Measurements from ENCODE around the gene CMTM8. TPM values are rescaled to one million over a fixed set of nuclear protein-coding genes. Genes with fewer than 3 reads are reported as not detected.

Gene CMTM8
- total and polyA plus RNA-seq, 2 donors (not counting 1 experiment from before 2014, with no cell fraction given) = under 0.01 to 0.50 TPM

GRCh38 chr3:32321095-32321790 lies 82.8 kb downstream of the CMTM8 start:
- no peaks in the 10 kb centered on the region for H4K20me1 ChIP-seq (ENCODE audit: control insufficient read depth, extremely low read depth, insufficient read depth, low read length)
- TF ChIP-seq CTCF (conservative IDR thresholded peaks at IDR 0.05 in 1 of 2, IDR thresholded peaks at IDR 0.05 in 1 of 2; ENCODE audit: low read depth in 1 of 2, low read length in 2 of 2) (no peak), EZH2 (IDR thresholded peaks at IDR 0.05; ENCODE audit: low read length, missing control alignments) (no peak)
- H3K27ac ChIP-seq (ENCODE audit: insufficient read depth, low read length) = no peak overlapping the region
- H3K9ac ChIP-seq (ENCODE audit: insufficient read depth, low read length) = no peak overlapping the region
- H3K4me3 ChIP-seq (replicated peaks in 1 of 4; ENCODE audit: control extremely low read depth in 1 of 4, insufficient read depth in 1 of 4, low read depth in 3 of 4, low read length in 4 of 4) = no peak overlapping the region
- H3K27me3 ChIP-seq (ENCODE audit: control insufficient read depth, insufficient read depth, low read length) = peaks cover 3% of the 10 kb centered on the region
- H3K79me2 ChIP-seq (ENCODE audit: control insufficient read depth, insufficient read depth, low read length) = no peaks in the 10 kb centered on the region
- H3K36me3 ChIP-seq (ENCODE audit: control insufficient read depth, insufficient read depth, low read length) = no peaks in the 10 kb centered on the region
- DNase-seq (ENCODE audit: low read depth in 2 of 2) = no peak
- no peak overlapping the region for H3K4me2 ChIP-seq (ENCODE audit: extremely low read depth, insufficient read depth, low read length)
- no peaks in the 10 kb centered on the region for H3K9me3 ChIP-seq (ENCODE audit: control insufficient read depth, insufficient read depth, low read depth, low read length)
- no peaks in the 10 kb centered on the region for H3K4me1 ChIP-seq (ENCODE audit: control insufficient read depth, extremely low read depth, insufficient read depth, low read length)
- no peak overlapping the region for H2AFZ ChIP-seq (ENCODE audit: low read length)

- Histone ChIP-seq H3K9me3 (ENCODE audit: control insufficient read depth, insufficient read depth, low read depth, low read length) (no peaks in the 10 kb centered on the region), H4K20me1 (ENCODE audit: control insufficient read depth, extremely low read depth, insufficient read depth, low read length) (no peaks in the 10 kb centered on the region), H3K27me3 (ENCODE audit: control insufficient read depth, insufficient read depth, low read length) (peaks cover 3% of the 10 kb centered on the region), H3K36me3 (ENCODE audit: control insufficient read depth, insufficient read depth, low read length) (no peaks in the 10 kb centered on the region), H2AFZ (ENCODE audit: low read length) (no peak overlapping the region), H3K4me1 (ENCODE audit: control insufficient read depth, extremely low read depth, insufficient read depth, low read length) (no peaks in the 10 kb centered on the region), H3K4me3 (replicated peaks in 1 of 4; ENCODE audit: control extremely low read depth in 1 of 4, insufficient read depth in 1 of 4, low read depth in 3 of 4, low read length in 4 of 4) (no peak overlapping the region), H3K9ac (ENCODE audit: insufficient read depth, low read length) (no peak overlapping the region), H3K79me2 (ENCODE audit: control insufficient read depth, insufficient read depth, low read length) (no peaks in the 10 kb centered on the region), H3K4me2 (ENCODE audit: extremely low read depth, insufficient read depth, low read length) (no peak overlapping the region), H3K27ac (ENCODE audit: insufficient read depth, low read length) (no peak overlapping the region)
- DNase-seq (ENCODE audit: low read depth in 2 of 2) = no peak
- TF ChIP-seq CTCF (conservative IDR thresholded peaks at IDR 0.05 in 1 of 2, IDR thresholded peaks at IDR 0.05 in 1 of 2; ENCODE audit: low read depth in 1 of 2, low read length in 2 of 2) (no peak), EZH2 (IDR thresholded peaks at IDR 0.05; ENCODE audit: low read length, missing control alignments) (no peak)
Measured at GRCh38 chr3:32322311-32322710, 83.8 kb downstream of the CMTM8 start.

- Histone ChIP-seq H3K36me3 (ENCODE audit: control insufficient read depth, insufficient read depth, low read length) (no peaks in the 10 kb centered on the region), H3K4me2 (ENCODE audit: extremely low read depth, insufficient read depth, low read length) (no peak overlapping the region), H3K27me3 (ENCODE audit: control insufficient read depth, insufficient read depth, low read length) (peaks cover 3% of the 10 kb centered on the region), H4K20me1 (ENCODE audit: control insufficient read depth, extremely low read depth, insufficient read depth, low read length) (no peaks in the 10 kb centered on the region), H3K27ac (ENCODE audit: insufficient read depth, low read length) (no peak overlapping the region), H3K4me1 (ENCODE audit: control insufficient read depth, extremely low read depth, insufficient read depth, low read length) (no peaks in the 10 kb centered on the region), H3K9ac (ENCODE audit: insufficient read depth, low read length) (no peak overlapping the region), H2AFZ (ENCODE audit: low read length) (no peak overlapping the region), H3K9me3 (ENCODE audit: control insufficient read depth, insufficient read depth, low read depth, low read length) (no peaks in the 10 kb centered on the region), H3K79me2 (ENCODE audit: control insufficient read depth, insufficient read depth, low read length) (no peaks in the 10 kb centered on the region), H3K4me3 (replicated peaks in 1 of 4; ENCODE audit: control extremely low read depth in 1 of 4, insufficient read depth in 1 of 4, low read depth in 3 of 4, low read length in 4 of 4) (no peak overlapping the region)
- no peak for DNase-seq (ENCODE audit: low read depth in 2 of 2)
- no peak for TF ChIP-seq CTCF (conservative IDR thresholded peaks at IDR 0.05 in 1 of 2, IDR thresholded peaks at IDR 0.05 in 1 of 2; ENCODE audit: low read depth in 1 of 2, low read length in 2 of 2)
- no peak for TF ChIP-seq EZH2 (IDR thresholded peaks at IDR 0.05; ENCODE audit: low read length, missing control alignments)
Measured at GRCh38 chr3:32323604-32324003, 85.1 kb downstream of the CMTM8 start.

Data from fibroblast of lung (primary cell).